GM12872 (cell line): ENCODE measurements around the gene SLC6A13.

Source experiments
- CTCF ChIP-seq: IDR thresholded peaks from 3 replicates; pipeline ENCODE4 v1.5.1; 2011; ENCODE audit warnings: low read depth, mild to moderate bottlenecking, low read length, moderate library complexity; ENCODE audit not compliant: insufficient read depth

Gene SLC6A13

GRCh38 chr12:180445-180844 lies 82.2 kb downstream of the SLC6A13 start:
- TF ChIP-seq CTCF, result no peak

DNA sequence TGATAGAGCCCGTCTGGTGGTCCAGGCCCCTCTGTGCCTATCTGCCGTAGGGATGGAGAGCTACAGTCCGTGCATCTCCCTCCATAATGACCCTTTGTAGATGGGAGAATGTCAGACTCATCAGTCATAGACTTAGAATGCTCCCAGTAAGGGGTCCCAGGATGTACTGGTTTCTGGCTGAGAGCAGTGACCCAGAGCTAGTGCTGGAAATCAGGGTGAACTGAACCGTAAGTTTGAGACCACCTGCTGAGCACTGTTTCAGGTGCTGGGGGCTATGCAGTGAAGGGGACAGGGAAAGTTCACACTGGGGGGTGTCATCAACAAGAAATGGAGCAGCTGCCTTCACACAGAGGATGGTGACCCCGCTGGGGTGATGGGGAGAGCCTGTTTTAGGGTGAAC lies 82.8 kb downstream of the SLC6A13 start:
- no peak for TF ChIP-seq CTCF

DNA sequence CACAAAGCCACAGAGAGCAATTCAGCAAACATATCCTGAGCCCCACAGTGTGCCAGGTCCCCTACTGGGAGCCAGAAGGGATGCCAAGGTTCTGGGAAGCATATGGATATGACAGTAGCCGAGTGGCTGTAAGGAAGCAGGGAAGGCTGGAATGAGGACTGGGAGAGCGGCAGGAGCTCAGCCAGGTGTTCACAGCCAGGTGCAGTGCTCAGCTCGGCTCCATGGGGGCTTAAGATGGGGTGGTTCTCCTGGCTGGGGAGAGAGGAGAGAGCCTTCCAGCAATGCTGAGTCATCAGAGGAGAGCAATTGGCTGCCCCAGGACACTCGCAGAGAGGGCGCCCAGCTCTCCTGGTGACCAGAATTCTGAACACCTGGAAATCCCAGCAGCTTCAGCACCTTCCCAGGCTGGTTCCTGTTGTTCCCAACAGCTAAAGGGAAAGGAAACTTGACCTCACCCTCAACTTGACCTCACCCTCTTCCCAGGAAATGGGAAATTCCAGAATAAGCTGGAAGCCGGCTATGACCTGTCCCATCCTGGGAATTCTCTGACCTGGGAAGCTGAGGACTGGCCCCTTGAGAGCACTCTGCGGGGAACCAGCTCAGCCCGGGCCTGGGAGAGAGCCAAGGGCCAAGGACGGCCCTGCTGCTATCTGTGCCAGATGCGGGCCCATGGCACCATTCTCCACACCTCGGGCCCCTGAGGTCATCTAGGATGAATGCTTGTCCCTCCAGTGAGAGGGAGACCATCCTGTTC lies 83.3 kb downstream of the SLC6A13 start:
- no peak for TF ChIP-seq CTCF

DNA sequence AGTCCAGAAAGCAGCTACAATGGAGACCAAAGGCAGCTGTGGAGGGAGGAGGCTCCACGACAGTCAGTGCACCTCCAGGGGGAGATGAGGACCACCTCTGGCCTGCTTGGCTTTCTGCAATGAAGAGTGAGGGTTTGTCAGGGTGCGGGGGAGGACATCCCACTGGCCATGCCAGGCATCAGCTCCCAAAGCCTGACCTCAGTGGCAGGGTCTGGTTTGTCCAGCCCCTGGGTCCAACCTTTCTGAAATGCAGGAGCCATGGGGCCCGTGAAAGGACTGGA lies 83.9 kb downstream of the SLC6A13 start:
- TF ChIP-seq CTCF, result no peak

GRCh38 chr12:177980-178828 lies 84.4 kb downstream of the SLC6A13 start:
- TF ChIP-seq CTCF, result no peak

GRCh38 chr12:177336-177979 lies 85.2 kb downstream of the SLC6A13 start:
- TF ChIP-seq CTCF, result no peak
